GM04504 (cell line): Measurements from ENCODE around the gene TRIM56.
A peak's percentile ranks its signal among the peaks of the same experiment; 100 is the strongest.
"Not testable (repeated sequence)": the region's sequence is repeated elsewhere in the genome, so short reads cannot be mapped to it uniquely, and the experiment has no call there.

ENCODE experiments used
- DNase-seq: peaks from one replicate; pipeline ENCODE4 v3.0.0-alpha.2; 2012; ENCODE audit warnings: low read depth

The TRIM56 gene

DNA sequence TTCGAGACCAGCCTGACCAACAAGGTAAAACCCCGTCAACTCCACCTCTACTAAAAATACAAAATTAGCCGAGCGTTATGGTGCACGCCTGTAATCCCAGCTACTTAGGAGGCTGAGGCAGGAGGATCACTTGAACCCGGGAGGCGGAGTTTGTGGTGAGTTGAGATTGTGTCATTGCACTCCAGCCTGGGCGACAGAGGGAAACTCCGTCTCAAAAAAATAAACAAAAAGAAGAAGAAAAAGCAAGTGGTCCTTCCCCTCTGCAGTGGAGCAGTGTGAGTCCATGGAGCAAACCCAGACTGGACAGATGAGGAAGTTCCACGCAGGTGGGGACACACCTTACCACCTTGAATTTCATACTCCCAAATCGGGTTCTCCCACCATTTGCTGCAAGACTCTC lies 28.6 kb downstream of the TRIM56 start:
- DNase-seq: no peak

DNA sequence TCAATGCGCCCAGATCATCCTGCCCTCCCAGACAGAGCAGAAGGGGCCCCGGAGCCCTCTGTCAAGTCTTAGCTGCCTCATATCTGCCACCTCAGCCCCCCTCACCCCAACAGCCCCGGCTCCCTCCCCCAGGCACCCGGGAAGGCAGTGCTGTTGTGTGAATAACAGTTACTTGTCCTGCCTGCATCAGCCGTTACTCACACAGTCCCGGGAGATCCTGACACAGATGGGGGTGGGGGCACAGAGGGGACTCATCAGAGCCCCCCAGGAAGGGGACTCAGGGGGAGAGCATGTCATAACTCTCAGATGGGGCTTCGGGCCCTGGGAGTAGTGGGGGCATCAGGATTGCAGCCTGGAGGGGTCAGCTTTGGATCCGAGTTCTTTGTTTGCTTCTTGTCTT lies 29.2 kb downstream of the TRIM56 start:
- no peak for DNase-seq

DNA sequence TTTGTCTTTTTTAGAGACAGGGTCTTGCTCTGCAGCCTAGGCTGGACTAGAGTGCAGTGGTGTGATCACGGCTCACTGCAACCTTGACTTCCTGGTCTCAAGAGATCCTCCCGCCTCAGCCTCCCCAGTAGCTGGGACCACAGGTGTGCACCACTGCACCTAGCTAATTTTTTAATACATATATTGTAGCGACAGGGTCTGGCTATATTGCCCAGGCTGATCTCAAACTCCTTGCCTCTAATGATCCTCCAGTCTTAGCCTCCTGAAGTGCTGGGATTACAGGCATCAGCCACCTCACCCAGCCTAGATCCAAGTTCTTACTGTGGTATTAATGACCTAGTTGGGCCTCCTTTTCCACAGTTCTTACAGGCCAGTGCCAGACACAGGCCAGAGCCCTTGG lies 29.9 kb downstream of the TRIM56 start:
- DNase-seq: no peak

DNA sequence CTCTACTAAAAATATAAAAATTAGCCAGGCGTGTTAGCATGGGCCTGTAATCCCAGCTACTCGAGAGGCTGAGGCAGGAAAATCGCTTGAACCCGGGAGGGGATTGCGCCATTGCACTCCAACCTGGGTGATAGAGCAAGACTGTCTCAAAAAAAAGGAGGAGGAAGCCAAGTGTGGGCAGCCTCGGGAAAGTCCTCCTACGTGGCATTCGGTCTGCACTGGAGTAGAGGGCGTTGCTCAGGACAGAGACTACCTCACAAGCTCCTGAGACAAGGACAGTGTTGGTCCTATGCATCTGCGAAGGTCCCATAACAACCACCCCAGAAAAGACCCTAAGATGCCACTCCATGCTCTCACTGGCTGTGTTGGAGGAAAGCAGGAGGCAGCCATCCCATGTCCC lies 31.6 kb downstream of the TRIM56 start:
- DNase-seq: no peak

DNA sequence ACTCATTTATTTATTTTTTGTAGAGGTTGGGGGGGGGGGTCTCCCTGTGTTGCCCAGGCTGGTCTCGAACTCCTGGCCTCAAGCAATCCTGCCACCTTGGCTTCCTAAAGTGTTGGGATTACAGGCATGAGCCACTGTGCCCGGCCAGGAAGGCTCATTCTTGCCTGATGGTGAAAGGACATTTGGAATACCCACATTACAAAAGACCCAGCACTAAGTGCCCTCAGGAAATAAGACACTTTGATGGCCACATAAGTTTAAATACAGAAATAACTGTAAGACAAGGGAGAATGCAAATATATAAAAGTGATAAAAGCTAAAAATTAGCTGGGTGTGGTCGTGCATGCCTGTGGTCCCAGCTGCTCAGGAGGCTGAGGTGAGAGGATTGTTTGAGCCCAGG lies 33.6 kb downstream of the TRIM56 start:
- no peak for DNase-seq

DNA sequence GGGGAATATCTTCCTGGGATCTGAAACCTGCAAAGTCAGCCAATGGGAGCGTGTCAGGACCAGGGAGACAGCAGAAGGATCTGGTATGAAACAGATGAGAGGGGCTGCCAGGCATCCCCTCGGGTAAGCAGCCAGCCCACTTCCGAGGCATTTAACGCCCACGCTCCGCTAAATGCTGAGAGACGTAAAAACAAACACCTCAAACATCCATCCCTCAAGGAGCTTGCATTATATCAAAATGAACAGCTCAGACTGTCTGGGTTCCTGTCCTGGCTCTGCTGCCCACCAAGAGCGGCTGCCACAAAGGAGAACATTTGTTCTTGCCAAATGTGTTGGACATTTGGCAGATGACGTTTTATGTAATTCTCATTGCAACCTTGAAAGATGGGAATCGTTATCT lies 34.6 kb downstream of the TRIM56 start:
- no peak for DNase-seq

DNA sequence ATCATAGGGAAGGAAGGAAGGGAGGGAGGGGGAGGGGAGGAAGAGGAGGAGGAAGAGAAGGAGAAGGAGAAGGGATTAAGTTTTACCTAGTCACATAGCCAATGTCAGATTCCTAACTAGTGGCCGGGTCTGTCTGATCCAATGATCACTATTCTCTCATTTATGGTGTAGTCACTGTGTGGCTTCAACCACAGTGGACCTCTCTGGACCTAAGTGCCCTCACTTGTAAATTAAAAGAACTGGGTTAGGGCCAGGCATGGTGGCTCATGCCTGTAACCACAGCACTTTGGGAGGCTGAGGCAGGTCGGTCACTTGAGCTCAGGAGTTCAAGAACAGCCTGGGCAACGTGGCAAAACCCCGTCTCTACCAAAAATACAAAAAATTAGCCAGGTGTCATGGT lies 35.0 kb downstream of the TRIM56 start:
- DNase-seq: no peak

DNA sequence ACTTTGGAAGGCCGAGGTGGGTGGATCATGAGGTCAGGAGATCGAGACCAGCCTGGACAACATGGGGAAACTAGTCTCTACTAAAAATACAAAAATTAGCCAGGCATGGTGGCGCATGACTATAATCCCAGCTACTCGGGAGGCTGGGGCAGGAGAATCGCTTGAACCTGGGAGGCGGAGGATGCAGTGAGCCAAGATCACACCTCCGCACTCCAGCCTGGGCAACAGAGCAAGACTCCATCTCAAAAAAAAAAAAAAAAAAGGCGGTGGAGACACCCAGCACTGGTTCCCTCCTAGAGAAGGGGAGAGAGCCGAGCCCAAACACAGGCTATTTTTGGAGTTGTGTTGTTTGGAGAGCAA lies 36.3 kb downstream of the TRIM56 start:
- DNase-seq: not testable (repeated sequence)

DNA sequence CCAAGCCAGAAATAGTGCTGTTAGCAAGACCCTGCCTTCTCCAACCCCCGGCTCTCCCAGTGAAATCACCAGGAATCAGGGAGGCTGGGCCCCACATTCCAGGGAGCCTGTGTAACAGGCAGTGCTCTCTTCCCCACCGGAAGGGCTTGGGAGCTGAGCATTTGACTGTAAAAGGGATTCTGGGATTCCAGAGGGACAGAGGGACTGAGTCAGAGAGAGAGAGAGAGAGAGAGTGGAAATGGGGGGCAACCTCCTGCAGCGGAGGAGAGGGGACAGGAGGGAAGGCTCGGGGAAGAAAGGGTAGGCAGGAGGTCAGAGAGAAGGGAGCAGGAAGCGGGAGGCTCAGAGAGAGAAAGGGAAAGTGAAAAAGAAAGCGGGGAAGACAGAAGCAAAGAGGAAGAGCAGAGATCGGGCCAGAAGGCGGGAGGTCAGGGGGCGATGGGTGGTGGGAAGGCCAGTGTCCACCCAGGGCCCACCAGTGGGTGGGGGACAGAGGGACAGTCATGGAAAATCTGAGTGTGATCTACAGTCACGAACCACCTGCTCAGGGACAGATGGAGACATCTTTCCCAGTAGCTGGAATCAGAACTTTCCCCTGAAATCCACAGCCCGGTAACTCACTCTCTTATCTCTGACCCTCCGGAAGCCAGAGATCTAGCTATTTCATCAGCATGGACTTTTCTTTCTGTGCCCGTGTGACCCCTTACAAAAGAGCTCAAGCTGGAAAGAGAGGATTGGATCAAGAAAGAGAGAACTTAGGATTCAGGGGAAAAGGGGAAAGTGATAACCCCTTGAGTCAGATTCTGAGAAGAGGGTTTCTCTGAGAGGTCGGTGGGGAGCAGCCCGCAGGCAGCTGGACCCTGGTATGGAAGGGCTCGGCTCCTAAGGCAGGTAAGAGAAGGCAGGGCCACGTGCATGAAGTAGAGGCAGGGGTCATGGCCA lies 37.0 kb downstream of the TRIM56 start:
- peak; percentile 98 for DNase-seq

DNA sequence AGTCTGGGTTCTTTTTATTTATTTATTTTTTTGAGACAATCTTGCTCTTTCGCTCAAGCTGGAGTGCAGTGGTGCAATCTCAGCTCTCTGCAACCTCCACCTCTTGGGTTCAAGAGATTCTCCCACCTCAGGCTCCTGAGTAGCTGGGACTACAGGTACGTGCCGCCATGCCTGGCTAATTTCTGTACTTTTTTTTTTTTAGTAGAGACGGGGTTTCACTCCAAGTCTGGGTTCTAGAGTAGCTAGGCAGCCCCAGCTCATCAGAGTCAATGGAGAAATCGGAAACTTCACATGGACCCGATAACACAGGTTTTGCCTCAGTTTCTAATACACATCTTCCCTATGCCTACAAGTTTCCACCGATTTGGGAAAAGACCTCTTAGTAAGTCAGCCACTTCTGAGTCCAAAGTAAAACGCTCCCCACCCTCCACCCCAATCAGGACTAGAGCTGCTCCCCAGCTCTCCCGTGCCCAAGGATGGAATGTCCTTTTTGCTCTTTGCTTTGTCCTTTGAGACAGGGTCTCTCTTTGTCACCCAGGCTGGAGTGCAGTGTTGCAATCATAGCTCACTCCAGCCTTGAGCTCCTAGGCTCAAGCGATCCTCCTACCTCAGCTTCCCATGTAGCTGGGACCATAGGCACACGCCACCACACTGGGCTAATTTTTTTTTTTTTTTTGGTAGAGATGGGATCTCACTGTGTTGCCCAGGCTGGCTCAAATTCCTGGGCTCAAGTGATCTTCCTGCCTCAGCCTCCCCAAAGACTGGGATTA lies 37.8 kb downstream of the TRIM56 start:
- DNase-seq: no peak

DNA sequence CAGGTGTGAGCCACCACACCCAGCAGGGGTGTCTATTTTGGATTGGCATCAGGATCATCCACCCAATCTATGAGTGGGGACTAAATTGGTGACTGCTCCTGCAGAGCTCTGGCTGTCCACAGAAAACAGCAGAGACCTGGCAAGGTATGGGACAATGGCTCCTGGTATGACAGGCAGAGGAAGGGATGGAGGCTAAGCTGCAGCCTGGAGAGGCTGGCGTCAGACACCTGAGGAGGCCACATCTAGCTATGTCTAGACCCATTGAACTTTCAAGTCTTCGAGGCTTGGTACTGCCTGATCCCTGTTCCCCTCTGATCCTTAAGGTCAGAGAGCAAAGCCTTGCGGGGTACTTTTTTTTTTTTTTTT lies 38.4 kb downstream of the TRIM56 start:
- DNase-seq: no peak

DNA sequence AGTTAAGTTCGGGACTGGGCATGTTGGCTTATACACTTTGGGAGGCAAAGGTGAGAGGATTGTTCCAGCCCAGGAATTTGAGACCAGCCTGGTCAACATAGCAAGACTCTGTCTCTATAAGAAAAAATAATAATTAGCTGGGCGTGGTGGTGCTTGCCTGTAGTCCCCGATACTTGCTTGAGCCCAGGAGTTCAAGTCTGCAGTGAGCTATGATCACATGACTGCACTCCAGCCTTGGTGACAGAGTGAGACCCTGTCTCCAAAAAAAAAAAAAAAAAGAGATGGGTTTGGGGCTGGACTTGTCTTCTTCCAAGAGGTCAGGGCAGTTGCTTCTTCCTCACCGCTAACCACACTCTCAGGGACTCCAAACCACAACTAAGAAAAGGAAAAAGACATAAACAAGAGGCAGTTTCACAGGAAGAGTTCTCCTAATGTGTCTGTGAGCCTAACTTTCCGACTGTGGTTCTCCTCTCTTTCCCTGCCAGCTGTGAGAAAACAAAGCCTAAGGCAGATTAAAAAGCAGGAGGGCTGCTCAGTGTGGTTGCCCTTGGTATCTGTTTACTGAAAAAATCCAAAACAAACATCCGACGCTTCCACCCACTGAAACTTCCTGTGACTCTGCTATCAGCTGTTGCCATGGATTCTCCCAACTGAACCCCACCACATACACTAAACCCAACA lies 39.2 kb downstream of the TRIM56 start:
- DNase-seq: peak; percentile 85

DNA sequence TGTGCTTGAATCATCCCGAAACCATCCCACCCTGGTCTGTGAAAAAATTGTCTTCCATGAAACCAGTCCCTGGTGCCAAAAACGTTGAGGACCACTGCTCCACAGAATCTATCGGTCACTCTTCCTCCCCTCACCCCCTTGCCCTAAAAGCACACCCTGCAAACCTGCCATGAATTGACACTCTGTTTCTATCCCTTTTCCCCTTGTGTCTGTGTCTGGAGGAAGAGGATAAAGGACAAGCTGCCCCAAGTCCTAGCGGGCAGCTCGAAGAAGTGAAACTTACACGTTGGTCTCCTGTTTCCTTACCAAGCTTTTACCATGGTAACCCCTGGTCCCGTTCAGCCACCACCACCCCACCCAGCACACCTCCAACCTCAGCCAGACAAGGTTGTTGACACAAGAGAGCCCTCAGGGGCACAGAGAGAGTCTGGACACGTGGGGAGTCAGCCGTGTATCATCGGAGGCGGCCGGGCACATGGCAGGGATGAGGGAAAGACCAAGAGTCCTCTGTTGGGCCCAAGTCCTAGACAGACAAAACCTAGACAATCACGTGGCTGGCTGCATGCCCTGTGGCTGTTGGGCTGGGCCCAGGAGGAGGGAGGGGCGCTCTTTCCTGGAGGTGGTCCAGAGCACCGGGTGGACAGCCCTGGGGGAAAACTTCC lies 40.8 kb downstream of the TRIM56 start:
- DNase-seq: no peak

DNA sequence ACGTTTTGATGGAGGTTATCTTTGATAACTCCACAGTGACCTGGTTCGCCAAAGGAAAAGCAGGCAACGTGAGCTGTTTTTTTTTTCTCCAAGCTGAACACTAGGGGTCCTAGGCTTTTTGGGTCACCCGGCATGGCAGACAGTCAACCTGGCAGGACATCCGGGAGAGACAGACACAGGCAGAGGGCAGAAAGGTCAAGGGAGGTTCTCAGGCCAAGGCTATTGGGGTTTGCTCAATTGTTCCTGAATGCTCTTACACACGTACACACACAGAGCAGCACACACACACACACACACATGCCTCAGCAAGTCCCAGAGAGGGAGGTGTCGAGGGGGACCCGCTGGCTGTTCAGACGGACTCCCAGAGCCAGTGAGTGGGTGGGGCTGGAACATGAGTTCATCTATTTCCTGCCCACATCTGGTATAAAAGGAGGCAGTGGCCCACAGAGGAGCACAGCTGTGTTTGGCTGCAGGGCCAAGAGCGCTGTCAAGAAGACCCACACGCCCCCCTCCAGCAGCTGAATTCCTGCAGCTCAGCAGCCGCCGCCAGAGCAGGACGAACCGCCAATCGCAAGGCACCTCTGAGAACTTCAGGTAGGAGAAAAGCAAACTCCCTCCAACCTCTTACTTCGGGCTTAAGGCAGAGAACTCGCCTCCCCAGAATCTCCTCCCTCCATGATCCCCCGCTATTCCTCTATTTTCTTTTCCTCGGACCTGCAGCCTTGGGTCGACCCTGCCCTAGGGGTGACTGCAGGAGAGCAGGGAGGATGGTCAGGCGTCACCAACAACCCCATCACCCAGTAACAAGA lies 41.6 kb downstream of the TRIM56 start, which contains the start of gene SERPINE1:
Gene SERPINE1 (plus strand): TSS at position 454 of the 809 bp plus-strand sequence. CDS start 1,290 bp downstream, outside the sequence.
- DNase-seq: peak; percentile 99

DNA sequence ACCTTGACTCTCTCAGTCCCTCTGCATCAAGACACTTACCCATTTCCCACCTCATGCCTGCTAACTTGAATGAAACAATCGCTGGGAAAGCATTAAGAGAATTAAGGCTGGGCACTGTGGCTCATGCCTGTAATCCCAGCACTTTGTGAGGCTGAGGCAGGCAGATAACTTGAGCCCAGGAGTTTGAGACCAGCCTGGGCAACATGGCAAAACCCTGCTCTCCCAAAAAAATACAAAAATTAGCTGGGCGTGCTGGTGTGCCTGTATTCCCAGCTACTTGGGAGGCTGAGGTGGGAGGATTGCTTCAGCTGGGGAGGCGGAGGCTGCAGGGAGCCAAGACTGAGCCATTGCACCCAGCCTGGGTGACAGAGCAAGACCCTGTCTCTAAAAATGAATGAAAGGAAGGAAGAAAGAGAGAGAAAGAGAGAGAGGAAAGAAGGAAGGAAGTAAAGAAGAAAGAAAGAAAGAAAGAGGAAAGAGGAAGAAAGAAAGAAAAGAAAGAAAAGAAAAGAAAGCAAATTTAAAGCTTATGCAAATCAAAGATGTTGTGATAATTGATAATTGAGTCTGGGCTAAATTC lies 42.3 kb downstream of the TRIM56 start:
- no peak for DNase-seq

DNA sequence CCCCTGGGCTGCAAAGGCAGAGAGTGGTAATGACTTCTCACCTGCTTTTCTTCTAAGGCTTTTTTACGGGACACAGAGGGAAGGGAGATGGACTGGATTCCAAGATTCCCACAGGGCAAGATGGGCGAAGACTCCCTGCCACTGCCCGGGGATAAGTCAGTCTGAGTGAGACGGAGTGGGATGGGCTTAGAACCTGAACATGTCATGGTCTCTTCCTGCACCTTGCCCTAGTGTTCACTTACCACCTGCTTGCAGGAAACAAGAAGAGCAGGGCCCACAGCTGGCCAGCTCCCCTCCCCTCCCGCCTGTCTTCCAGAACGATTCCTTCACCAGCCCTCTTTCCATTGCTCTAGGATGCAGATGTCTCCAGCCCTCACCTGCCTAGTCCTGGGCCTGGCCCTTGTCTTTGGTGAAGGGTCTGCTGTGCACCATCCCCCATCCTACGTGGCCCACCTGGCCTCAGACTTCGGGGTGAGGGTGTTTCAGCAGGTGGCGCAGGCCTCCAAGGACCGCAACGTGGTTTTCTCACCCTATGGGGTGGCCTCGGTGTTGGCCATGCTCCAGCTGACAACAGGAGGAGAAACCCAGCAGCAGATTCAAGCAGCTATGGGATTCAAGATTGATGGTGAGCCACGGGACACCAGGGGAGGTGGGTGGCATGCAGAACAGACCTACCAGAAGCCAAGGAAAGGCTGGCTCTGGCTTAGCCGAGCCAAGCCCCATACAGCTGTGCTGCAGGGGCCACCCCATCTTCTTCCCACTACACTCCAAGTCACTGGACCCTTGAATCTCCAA lies 43.0 kb downstream of the TRIM56 start:
- no peak for DNase-seq

DNA sequence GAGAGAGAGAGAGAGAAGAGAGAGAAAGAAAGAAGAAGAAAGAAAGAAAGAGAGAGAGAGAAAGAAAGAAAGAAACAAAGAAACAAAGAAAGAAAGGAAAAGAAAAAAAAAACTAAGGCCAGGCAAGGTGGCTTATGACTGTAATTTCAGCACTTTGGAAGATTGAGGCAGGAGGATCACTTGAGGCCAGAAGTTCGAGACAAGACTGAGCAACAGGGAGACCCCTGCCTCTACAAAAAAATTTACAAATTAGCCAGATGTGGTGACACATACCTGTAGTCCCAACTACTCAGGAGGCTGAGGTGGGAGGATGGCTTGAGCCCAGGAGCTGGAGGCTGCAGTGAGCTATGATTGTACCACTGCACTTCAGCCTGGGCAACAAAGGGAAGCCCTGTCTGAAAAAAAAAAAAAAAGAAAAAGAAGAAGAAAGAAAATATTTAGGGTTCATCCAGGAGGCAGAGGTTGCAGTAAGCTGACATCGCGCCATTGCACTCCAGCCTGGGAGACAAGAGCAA lies 44.4 kb downstream of the TRIM56 start:
- no peak for DNase-seq

DNA sequence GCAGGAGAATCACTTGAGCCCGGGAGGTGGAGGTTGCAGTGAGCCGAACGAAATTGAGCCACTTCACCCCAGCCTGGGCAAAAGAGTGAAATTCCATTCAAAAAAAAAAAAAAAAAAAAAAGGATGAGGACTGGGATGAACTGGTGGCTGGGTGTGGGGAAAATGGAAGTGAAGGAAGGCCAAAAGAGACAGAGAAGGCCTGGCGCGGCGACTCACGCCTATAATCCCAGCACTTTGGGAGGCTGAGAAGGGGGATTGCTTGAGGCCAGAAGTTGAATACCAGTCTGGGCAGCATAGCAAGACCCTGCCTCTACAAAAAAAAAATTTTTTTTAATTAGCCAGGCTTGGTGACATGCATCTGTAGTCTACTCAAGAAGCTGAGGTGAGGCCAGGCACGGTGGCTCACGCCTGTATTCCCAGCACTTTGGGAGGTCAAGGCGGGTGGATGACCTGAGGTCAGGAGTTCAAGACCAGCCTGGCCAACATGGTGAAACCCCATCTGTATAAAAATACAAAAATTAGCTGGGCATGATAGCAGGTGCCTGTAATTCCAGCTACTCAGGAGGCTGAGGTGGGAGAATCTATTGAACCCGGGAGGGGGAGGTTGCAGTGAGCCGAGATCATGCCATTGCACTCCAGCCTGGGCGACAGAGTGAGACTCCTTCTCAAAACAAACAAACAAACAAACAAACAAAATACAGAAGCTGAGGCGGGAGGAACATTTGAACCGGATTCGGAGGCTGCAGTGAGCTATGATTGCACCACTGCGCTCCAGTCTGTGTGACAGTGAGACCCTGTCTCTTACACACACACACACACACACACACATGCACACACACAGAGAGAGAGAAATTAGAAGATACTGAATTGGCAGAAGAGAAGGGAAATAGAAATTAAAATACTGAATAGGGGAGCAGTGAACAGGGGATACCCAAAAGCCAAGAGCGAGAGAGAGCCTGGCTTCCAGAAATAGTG lies 47.6 kb downstream of the TRIM56 start:
- not testable (repeated sequence) for DNase-seq
